ENCODE measurements around the gene RILPL2.

RILPL2 gene

DNA sequence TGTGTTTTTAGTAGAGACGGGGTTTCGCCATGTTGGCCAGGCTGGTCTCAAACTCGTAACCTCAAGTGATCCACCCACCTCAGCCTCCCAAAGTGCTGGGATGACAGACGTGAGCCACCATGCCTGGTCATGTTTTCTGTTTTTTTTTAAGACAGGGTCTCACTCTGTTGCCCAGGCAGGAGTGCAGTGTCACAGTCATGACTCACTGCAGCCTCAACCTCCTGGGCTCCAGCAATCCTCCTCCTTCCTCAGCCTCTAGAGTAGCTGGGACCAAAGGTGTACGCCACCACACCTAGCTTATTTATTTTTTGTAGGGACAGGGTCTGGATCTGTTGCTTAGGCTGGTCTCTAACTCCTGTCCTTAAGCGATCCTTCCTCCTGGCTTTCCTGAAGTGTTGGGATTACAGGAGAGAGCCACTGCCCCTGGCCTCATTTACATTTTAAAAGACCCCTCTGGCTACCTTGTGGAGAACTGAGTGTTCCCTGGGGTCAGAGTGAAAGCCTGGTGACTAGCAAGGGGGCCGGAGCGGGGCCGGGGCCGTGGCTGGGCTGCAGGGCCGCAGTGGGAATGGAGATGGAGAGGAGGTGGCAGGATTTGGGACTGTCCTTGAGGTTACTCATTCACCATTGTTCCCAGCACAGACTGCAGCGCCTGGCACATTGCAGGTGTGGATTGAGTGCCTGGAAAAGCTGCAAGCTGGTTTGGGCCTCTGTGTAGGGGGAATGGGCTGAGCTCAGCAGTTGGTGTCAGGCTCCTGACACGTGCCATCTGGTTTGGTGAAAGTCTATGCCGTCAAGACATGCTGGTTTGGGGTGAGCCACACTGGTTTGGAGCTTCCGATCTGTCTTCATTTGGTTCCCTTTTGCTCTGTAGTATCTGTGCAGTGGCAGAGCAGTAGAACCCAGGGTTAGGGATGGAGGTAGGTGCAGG is 34.5 kb downstream of the RILPL2 start:
- Histone ChIP-seq H3K27me3 (ENCODE audit: insufficient read depth, poor library complexity, severe bottlenecking) (no peaks in the 10 kb centered on the region), H3K4me3 (ENCODE audit: severe bottlenecking) (no peak overlapping the region), H3K4me1 (ENCODE audit: insufficient read depth, poor library complexity, severe bottlenecking) (no peaks in the 10 kb centered on the region), H3K36me3 (ENCODE audit: low read depth) (peaks cover 81% of the 10 kb centered on the region), H3K27ac (ENCODE audit: poor library complexity, severe bottlenecking) (no peak overlapping the region), H3K9me3 (ENCODE audit: severe bottlenecking) (no peaks in the 10 kb centered on the region)
- ATAC-seq (ENCODE audit: low read depth) = no peak
- no peak for DNase-seq (ENCODE audit: low spot score)
- TF ChIP-seq, protein P1, sequence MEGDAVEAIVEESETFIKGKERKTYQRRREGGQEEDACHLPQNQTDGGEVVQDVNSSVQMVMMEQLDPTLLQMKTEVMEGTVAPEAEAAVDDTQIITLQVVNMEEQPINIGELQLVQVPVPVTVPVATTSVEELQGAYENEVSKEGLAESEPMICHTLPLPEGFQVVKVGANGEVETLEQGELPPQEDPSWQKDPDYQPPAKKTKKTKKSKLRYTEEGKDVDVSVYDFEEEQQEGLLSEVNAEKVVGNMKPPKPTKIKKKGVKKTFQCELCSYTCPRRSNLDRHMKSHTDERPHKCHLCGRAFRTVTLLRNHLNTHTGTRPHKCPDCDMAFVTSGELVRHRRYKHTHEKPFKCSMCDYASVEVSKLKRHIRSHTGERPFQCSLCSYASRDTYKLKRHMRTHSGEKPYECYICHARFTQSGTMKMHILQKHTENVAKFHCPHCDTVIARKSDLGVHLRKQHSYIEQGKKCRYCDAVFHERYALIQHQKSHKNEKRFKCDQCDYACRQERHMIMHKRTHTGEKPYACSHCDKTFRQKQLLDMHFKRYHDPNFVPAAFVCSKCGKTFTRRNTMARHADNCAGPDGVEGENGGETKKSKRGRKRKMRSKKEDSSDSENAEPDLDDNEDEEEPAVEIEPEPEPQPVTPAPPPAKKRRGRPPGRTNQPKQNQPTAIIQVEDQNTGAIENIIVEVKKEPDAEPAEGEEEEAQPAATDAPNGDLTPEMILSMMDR (IDR thresholded peaks at IDR 0.05; ENCODE audit: poor library complexity, severe bottlenecking) = no peak

DNA sequence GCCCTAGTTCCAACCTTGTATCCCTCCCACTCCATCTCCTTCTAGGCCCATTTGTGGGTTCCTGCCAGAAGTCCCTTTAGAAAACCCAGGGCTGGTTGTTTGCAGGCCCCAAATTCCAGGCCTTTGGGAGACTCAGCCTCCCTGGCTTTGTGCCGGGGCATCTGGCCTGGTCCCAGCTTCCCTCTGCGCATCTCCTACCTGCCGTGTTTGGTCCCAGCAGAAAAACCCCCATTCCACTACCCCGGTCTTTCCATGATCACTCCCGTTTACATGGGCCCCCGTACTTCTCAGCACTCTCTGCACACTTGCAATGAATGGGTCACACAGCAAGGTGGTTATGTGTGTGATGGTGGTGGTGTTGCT is 37.2 kb downstream of the RILPL2 start:
- TF ChIP-seq, protein P1 (IDR thresholded peaks at IDR 0.05; ENCODE audit: poor library complexity, severe bottlenecking) = no peak
- no peak for ATAC-seq (ENCODE audit: low read depth)
- peaks cover 88% of the 10 kb centered on the region for H3K36me3 ChIP-seq (ENCODE audit: low read depth)

DNA sequence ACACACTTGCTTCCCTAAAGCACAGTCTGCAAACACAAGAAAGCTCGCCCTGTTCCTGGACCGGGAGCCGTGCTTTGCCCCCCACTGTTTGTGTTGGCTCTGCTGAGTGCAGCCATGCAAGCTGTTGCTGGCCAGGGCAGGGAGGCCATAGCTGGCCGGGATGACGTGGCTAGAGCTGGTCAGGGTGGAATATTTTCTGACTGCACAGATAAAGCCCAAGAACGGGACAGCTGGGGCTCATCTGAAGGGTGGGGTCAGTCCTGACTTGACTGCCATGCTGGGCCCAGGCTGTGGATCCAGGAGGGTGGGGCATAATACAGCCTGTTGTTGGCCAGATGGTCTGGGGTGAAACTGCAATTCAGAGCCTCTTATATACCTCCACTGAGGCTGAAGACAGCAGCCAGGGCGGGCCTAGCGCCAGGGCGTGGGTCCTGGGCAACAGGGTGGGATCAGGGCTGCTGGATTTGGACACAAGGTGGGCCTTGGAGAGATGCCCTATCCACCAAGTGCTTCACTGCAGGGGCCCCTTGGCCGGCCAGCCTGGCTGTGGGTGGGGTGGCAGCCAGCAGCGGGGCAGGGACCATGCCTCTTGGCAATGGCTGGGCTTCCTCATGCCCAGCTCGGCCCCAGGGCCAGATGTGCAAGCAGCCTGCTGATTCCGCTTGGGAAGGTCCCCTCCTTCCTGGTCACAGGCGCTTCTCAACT is 37.8 kb downstream of the RILPL2 start:
- Histone ChIP-seq H3K4me1 (ENCODE audit: insufficient read depth, poor library complexity, severe bottlenecking) (no peaks in the 10 kb centered on the region), H3K4me3 (ENCODE audit: severe bottlenecking) (no peak overlapping the region), H3K9me3 (ENCODE audit: severe bottlenecking) (no peaks in the 10 kb centered on the region), H3K36me3 (ENCODE audit: low read depth) (peaks cover 88% of the 10 kb centered on the region), H3K27ac (ENCODE audit: poor library complexity, severe bottlenecking) (no peak overlapping the region), H3K27me3 (ENCODE audit: insufficient read depth, poor library complexity, severe bottlenecking) (no peaks in the 10 kb centered on the region)
- DNase-seq (ENCODE audit: low spot score) (no peak), ATAC-seq (ENCODE audit: low read depth) (no peak; the same call in 2 of the 3 replicates)
- TF ChIP-seq, protein P1 (IDR thresholded peaks at IDR 0.05; ENCODE audit: poor library complexity, severe bottlenecking) = no peak

More for the DNA sequence above, 37.2 kb downstream of the RILPL2 start:
- Histone ChIP-seq H3K4me3 (ENCODE audit: severe bottlenecking) (no peak overlapping the region), H3K27me3 (ENCODE audit: insufficient read depth, poor library complexity, severe bottlenecking) (no peaks in the 10 kb centered on the region), H3K9me3 (ENCODE audit: severe bottlenecking) (no peaks in the 10 kb centered on the region), H3K4me1 (ENCODE audit: insufficient read depth, poor library complexity, severe bottlenecking) (no peaks in the 10 kb centered on the region), H3K27ac (ENCODE audit: poor library complexity, severe bottlenecking) (no peak overlapping the region)
- no peak for DNase-seq (ENCODE audit: low spot score)

GRCh38 chr12:123398177-123398549 is 38.3 kb downstream of the RILPL2 start:
- H3K27me3 ChIP-seq (ENCODE audit: insufficient read depth, poor library complexity, severe bottlenecking) = no peaks in the 10 kb centered on the region
- no peak overlapping the region for H3K4me3 ChIP-seq (ENCODE audit: severe bottlenecking)
- H3K9me3 ChIP-seq (ENCODE audit: severe bottlenecking) = no peaks in the 10 kb centered on the region
- H3K36me3 ChIP-seq (ENCODE audit: low read depth) = peaks cover 88% of the 10 kb centered on the region
- ATAC-seq (ENCODE audit: low read depth) = no peak
- DNase-seq (ENCODE audit: low spot score) = no peak
- H3K27ac ChIP-seq (ENCODE audit: poor library complexity, severe bottlenecking) = no peak overlapping the region
- H3K4me1 ChIP-seq (ENCODE audit: insufficient read depth, poor library complexity, severe bottlenecking) = no peaks in the 10 kb centered on the region
- TF ChIP-seq, protein P1 (IDR thresholded peaks at IDR 0.05; ENCODE audit: poor library complexity, severe bottlenecking) = no peak
